Smooth muscle cell (in vitro differentiated cells): ENCODE measurements around the gene LRRC72. TPM values are rescaled to one million over a fixed set of nuclear protein-coding genes. Genes with fewer than 3 reads are reported as not detected.

ENCODE experiments used
- DNase-seq: peaks from one replicate; lab custom pipeline; 2025; ENCODE audit not compliant: unreplicated experiment; lab: John Stamatoyannopoulos, UW
- H2AFZ ChIP-seq: fragments of 200-600 bp; sonication (generic); 2 replicates; pipeline ENCODE4 v1.6.0; 2016; ENCODE audit warnings: antibody characterized with exemption, low read depth, mild to moderate bottlenecking
- H3F3A ChIP-seq: fragments of 200-600 bp; sonication (generic); 2 replicates; pipeline ENCODE4 v1.6.0; 2017; ENCODE audit warnings: antibody characterized with exemption, low read depth
- H3K27ac ChIP-seq: fragments of 200-600 bp; sonication (generic); 2 replicates; pipeline ENCODE4 v1.5.1; 2016; ENCODE audit warnings: low read depth, mild to moderate bottlenecking
- H3K27me3 ChIP-seq: fragments of 200-600 bp; sonication (generic); 2 replicates; pipeline ENCODE4 v1.6.1; 2016; ENCODE audit warnings: low read depth, mild to moderate bottlenecking
- H3K36me3 ChIP-seq: fragments of 200-600 bp; sonication (generic); 2 replicates; pipeline ENCODE4 v1.5.1; 2016; ENCODE audit warnings: low read depth
- H3K4me1 ChIP-seq: fragments of 200-600 bp; sonication (generic); 2 replicates; pipeline ENCODE4 v1.5.1; 2016; ENCODE audit warnings: low read depth
- H3K4me2 ChIP-seq: fragments of 200-600 bp; sonication (generic); 2 replicates; pipeline ENCODE4 v1.6.0; 2016; ENCODE audit warnings: mild to moderate bottlenecking
- H3K4me3 ChIP-seq: fragments of 200-600 bp; sonication (generic); 2 replicates; pipeline ENCODE4 v1.5.1; 2016; ENCODE audit warnings: mild to moderate bottlenecking
- H3K79me2 ChIP-seq: fragments of 200-600 bp; sonication (generic); 2 replicates; pipeline ENCODE4 v1.6.0; 2016; ENCODE audit warnings: low read depth, mild to moderate bottlenecking
- H3K9ac ChIP-seq: fragments of 200-600 bp; sonication (generic); 2 replicates; pipeline ENCODE4 v1.6.0; 2016; ENCODE audit warnings: low read depth
- H3K9me3 ChIP-seq: fragments of 200-600 bp; sonication (generic); replicated peaks from 2 replicates; pipeline ENCODE4 v1.5.1; 2016; ENCODE audit warnings: low read depth
- H4K20me1 ChIP-seq: fragments of 200-600 bp; sonication (generic); 2 replicates; pipeline ENCODE4 v1.6.0; 2016; ENCODE audit warnings: low read depth
- CTCF ChIP-seq: fragments of 200-600 bp; sonication (generic); IDR thresholded peaks from 2 replicates; pipeline ENCODE4 v1.5.1; 2017; ENCODE audit warnings: borderline replicate concordance, mild to moderate bottlenecking, antibody characterized with exemption; ENCODE audit not compliant: insufficient read depth, poor library complexity, severe bottlenecking
- WGBS: methylation state at CpG from one replicate; pipeline ENCODE4 v1.1.7; 2016; ENCODE audit warnings: low lambda C conversion rate; 5-methylcytosine and 5-hydroxymethylcytosine counted together
- polyA plus RNA-seq: library from polyadenylated mRNA; unstranded; fragments of >200 nt; fragmentation: Nextera tagmentation; extraction: Ambion mirVana; gene quantifications from 2 replicates; pipeline ENCODE4 v1.2.1, GENCODE V29; 2016
- total RNA-seq: library from RNA; depleted of rRNA; stranded (reverse); fragments of >200 nt; gene quantifications from 2 replicates; pipeline ENCODE4 v1.2.3, GENCODE V29; 2014

Gene LRRC72
- total and polyA plus RNA-seq, 2 experiments from 2014 or later = not detected

- WGBS = 79% methylated on average over 8 of the region's 8 CpGs
These were observed 52.6 kb downstream of the LRRC72 start for GRCh38 chr7:16579216-16579615.

GRCh38 chr7:16581286-16581685 lies 54.7 kb downstream of the LRRC72 start:
- Histone ChIP-seq H3K4me3 (no peak overlapping the region), H2AFZ (no peak overlapping the region), H3K9ac (no peak overlapping the region), H3K9me3 (no peaks in the 10 kb centered on the region), H3K4me2 (no peak overlapping the region), H3K36me3 (no peaks in the 10 kb centered on the region), H3K27ac (no peak overlapping the region), H3K4me1 (no peaks in the 10 kb centered on the region), H3K27me3 (no peaks in the 10 kb centered on the region), H3F3A (no peaks in the 10 kb centered on the region), H4K20me1 (no peaks in the 10 kb centered on the region), H3K79me2 (no peaks in the 10 kb centered on the region)
- 69% methylated on average over 1 of the region's 1 CpG for WGBS
- DNase-seq = no peak
- no peak for TF ChIP-seq CTCF

More at GRCh38 chr7:16579216-16579615, 52.6 kb downstream of the LRRC72 start:
- Histone ChIP-seq H2AFZ (no peak overlapping the region), H3K9me3 (no peaks in the 10 kb centered on the region), H3K4me2 (no peak overlapping the region), H3K27me3 (no peaks in the 10 kb centered on the region), H3F3A (no peaks in the 10 kb centered on the region), H3K79me2 (no peaks in the 10 kb centered on the region), H3K27ac (no peak overlapping the region), H3K36me3 (no peaks in the 10 kb centered on the region), H3K4me3 (no peak overlapping the region), H3K4me1 (no peaks in the 10 kb centered on the region), H3K9ac (no peak overlapping the region), H4K20me1 (no peaks in the 10 kb centered on the region)
- no peak for TF ChIP-seq CTCF
- no peak for DNase-seq

DNA sequence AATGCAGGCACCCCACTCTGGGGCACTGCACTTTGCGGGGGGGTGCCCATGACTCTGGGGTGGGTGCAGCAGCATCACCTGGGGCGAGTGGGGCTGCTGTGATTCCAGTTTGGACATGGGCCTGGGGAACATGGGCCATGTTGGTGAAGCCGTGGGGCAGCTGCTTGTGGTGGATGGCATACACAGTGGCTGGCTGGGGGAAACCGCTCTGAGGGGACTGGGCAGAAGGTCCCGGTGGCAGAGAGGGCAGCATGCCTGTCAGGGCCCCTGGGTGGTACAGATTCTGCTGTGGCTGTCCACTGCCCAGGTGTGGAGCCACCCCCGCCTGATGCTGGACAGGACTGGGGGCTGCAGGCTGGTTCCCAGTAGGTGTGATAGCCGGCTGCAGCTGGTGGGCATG lies 57.2 kb downstream of the LRRC72 start:
- Histone ChIP-seq H3K27me3 (no peaks in the 10 kb centered on the region), H2AFZ (no peak overlapping the region), H3F3A (no peaks in the 10 kb centered on the region), H3K36me3 (no peaks in the 10 kb centered on the region), H3K4me1 (no peaks in the 10 kb centered on the region), H3K4me2 (no peak overlapping the region), H3K79me2 (no peaks in the 10 kb centered on the region), H3K27ac (no peak overlapping the region), H4K20me1 (no peaks in the 10 kb centered on the region), H3K9ac (no peak overlapping the region), H3K9me3 (no peaks in the 10 kb centered on the region), H3K4me3 (no peak overlapping the region)
- no peak for DNase-seq
- TF ChIP-seq CTCF = no peak
- 95% methylated on average over 6 of the region's 7 CpGs for WGBS

GRCh38 chr7:16585540-16585939 lies 58.9 kb downstream of the LRRC72 start:
- no peak for DNase-seq
- H3F3A ChIP-seq = no peaks in the 10 kb centered on the region
- no peaks in the 10 kb centered on the region for H4K20me1 ChIP-seq
- no peaks in the 10 kb centered on the region for H3K27me3 ChIP-seq
- H3K9me3 ChIP-seq = no peaks in the 10 kb centered on the region
- no peaks in the 10 kb centered on the region for H3K4me1 ChIP-seq
- no peak overlapping the region for H3K4me3 ChIP-seq
- H2AFZ ChIP-seq = no peak overlapping the region
- no peak for TF ChIP-seq CTCF
- no peaks in the 10 kb centered on the region for H3K79me2 ChIP-seq
- H3K36me3 ChIP-seq = no peaks in the 10 kb centered on the region
- WGBS = 93% methylated on average over 17 of the region's 17 CpGs
- no peak overlapping the region for H3K4me2 ChIP-seq
- no peak overlapping the region for H3K9ac ChIP-seq
- no peak overlapping the region for H3K27ac ChIP-seq
